Measurements from ENCODE around the gene CHST15. TPM values are rescaled to one million over a fixed set of nuclear protein-coding genes. Genes with fewer than 3 reads are reported as not detected.

CHST15 gene
- total and polyA plus RNA-seq, 12 donors: 5.2 to 54.5 (median 29.2) TPM

- no peaks in the 10 kb centered on the region for H3K9me3 ChIP-seq (replicated peaks in 1 of 3)
- H3K4me1 ChIP-seq (replicated peaks in 1 of 2): no peaks in the 10 kb centered on the region
- H3K27me3 ChIP-seq: no peaks in the 10 kb centered on the region
- intact Hi-C loops (cut with DNase I): no loop called here
- H3K36me3 ChIP-seq (replicated peaks in 1 of 2): no peaks in the 10 kb centered on the region
- WGBS, 4 donors: 66 to 90% (median 82%) methylated on average over 2 to 5 of the region's 5 CpGs
- no peak for DNase-seq
- no peak overlapping the region for H3K27ac ChIP-seq
- TF ChIP-seq, protein P1, sequence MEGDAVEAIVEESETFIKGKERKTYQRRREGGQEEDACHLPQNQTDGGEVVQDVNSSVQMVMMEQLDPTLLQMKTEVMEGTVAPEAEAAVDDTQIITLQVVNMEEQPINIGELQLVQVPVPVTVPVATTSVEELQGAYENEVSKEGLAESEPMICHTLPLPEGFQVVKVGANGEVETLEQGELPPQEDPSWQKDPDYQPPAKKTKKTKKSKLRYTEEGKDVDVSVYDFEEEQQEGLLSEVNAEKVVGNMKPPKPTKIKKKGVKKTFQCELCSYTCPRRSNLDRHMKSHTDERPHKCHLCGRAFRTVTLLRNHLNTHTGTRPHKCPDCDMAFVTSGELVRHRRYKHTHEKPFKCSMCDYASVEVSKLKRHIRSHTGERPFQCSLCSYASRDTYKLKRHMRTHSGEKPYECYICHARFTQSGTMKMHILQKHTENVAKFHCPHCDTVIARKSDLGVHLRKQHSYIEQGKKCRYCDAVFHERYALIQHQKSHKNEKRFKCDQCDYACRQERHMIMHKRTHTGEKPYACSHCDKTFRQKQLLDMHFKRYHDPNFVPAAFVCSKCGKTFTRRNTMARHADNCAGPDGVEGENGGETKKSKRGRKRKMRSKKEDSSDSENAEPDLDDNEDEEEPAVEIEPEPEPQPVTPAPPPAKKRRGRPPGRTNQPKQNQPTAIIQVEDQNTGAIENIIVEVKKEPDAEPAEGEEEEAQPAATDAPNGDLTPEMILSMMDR (IDR thresholded peaks at IDR 0.05): no peak
- no peak for TF ChIP-seq POLR2A (IDR thresholded peaks at IDR 0.05)
- H3K4me3 ChIP-seq: no peak overlapping the region
Observed at GRCh38 chr10:124132306-124132705, 38.9 kb upstream of the CHST15 start.

GRCh38 chr10:124131172-124131571, 37.8 kb upstream of the CHST15 start:
- no peaks in the 10 kb centered on the region for H3K36me3 ChIP-seq (replicated peaks in 1 of 2)
- intact Hi-C loops (cut with DNase I): no loop called here
- no peak for DNase-seq
- no peaks in the 10 kb centered on the region for H3K9me3 ChIP-seq (replicated peaks in 1 of 3)
- no peak overlapping the region for H3K4me3 ChIP-seq
- H3K27me3 ChIP-seq: no peaks in the 10 kb centered on the region
- no peaks in the 10 kb centered on the region for H3K4me1 ChIP-seq (replicated peaks in 1 of 2)
- 87 to 92% (median 91%) methylated on average over 8 to 9 of the region's 9 CpGs for WGBS, 4 donors
- H3K27ac ChIP-seq: no peak overlapping the region
- no peak for TF ChIP-seq POLR2A (IDR thresholded peaks at IDR 0.05)
- TF ChIP-seq, protein P1 (IDR thresholded peaks at IDR 0.05): no peak

DNA sequence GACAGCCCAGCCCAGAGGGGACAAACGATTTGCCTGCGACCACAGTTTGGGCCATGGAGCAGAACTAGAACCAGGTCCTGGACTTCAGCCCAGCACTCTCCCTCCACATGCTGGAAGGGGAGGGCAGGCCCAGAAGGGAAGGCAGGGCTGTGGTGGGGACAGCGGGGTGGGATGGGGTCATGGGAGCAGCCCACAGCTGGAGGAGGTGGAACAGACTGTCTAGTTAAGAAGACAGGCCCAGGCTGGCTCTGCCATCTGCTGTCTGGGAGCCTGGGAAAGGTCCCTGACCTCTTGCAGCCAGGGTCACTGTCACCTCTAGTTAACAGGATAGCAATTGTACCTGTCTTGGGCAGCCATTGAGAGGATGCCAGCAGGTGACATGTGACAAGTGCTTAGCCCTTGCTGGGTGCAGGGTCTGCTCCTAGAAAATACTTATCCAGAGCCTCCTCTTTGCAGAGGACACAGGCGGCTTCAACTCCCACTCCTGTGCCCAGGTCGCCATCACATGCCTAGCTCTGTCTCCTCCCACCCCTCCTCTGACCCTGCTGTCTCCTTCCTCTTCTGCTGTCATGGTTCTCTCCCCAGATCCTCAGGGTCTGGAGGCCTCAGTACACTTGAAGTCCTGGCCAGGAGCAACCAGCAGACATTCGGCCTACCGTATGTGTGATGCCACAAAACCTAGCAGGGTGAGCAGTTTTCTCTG, 37.0 kb upstream of the CHST15 start:
- Histone ChIP-seq H3K4me1 (replicated peaks in 1 of 2) (no peaks in the 10 kb centered on the region), H3K4me3 (no peak overlapping the region), H3K27me3 (no peaks in the 10 kb centered on the region), H3K9me3 (replicated peaks in 1 of 3) (no peaks in the 10 kb centered on the region), H3K36me3 (replicated peaks in 1 of 2) (no peaks in the 10 kb centered on the region), H3K27ac (no peak overlapping the region)
- 79 to 92% (median 88%) methylated on average over 6 to 7 of the region's 7 CpGs for WGBS, 4 donors
- no peak for DNase-seq
- no peak for TF ChIP-seq POLR2A (IDR thresholded peaks at IDR 0.05)
- TF ChIP-seq, protein P1 (IDR thresholded peaks at IDR 0.05): no peak
- intact Hi-C loops (cut with DNase I): no loop called here

- intact Hi-C loops (cut with DNase I): no loop called here
- Histone ChIP-seq H3K9me3 (replicated peaks in 1 of 3) (no peaks in the 10 kb centered on the region), H3K4me3 (no peak overlapping the region), H3K36me3 (replicated peaks in 1 of 2) (no peaks in the 10 kb centered on the region), H3K27ac (no peak overlapping the region), H3K27me3 (no peaks in the 10 kb centered on the region), H3K4me1 (replicated peaks in 1 of 2) (no peaks in the 10 kb centered on the region)
- WGBS, 4 donors: 72 to 87% (median 82%) methylated on average over 5 of the region's 5 CpGs; no CpG with 5 or more reads in 1 of the 4 donors
- peak in 1 of 7 donors; percentile 20 for DNase-seq
- TF ChIP-seq, protein P1 (IDR thresholded peaks at IDR 0.05): no peak
Observed at GRCh38 chr10:124129471-124129870, 36.1 kb upstream of the CHST15 start.

Data from adrenal gland (tissue), 12 donors.